ENCODE results near the gene IL34. TPM values are rescaled to one million over a fixed set of nuclear protein-coding genes. Genes with fewer than 3 reads are reported as not detected.
"Not testable (repeated sequence)": the region's sequence is repeated elsewhere in the genome, so short reads cannot be mapped to it uniquely, and the experiment has no call there.

The IL34 gene
- total RNA-seq, 1 donor: under 0.01 TPM

DNA sequence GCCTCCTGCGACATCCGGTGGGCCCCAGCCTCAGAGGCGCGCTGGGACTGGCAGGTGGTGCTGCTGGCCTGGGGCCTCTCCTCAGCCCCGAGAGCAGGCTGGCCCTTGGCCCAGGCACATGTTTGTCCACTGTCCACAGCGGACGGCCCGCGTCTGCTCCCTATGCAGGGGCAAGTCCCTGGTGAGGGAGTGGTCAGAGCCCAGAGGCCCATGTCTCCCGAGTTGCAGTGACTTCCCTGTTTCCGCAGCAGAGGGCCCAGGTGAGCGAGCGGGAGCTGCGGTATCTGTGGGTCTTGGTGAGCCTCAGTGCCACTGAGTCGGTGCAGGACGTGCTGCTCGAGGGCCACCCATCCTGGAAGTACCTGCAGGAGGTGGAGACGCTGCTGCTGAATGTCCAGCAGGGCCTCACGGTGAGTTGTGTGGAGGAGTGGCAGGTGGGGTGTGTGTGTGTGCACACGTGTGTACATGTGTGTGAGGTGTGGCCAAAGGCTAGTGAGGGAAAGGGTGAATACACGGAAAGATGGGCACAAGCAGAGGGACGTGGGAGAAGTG lies 10.4 kb downstream of the IL34 start:
- no peak for DNase-seq (ENCODE audit: low read depth in 2 of 3, low spot score in 2 of 3)

DNA sequence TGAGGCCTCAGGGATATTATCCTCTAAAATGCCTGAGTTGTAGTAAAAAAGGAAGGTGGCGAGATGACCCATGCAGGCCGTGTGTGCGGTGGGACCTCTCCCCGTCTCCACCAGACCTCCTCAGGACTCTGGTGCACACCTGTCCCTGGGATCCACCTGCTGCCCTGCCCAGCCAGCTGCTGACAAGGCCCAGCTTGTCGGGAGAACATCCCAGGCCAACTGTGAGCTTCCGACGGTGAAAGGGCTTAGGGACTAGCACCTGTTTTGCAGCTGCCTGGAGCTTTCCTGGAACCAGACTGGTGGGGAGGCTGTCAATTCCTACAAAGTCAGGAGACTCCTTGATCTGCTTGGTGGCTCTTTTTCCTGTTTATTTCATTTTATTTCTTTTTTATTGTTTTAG lies 11.6 kb downstream of the IL34 start:
- DNase-seq (ENCODE audit: low read depth in 2 of 3, low spot score in 2 of 3): no peak

DNA sequence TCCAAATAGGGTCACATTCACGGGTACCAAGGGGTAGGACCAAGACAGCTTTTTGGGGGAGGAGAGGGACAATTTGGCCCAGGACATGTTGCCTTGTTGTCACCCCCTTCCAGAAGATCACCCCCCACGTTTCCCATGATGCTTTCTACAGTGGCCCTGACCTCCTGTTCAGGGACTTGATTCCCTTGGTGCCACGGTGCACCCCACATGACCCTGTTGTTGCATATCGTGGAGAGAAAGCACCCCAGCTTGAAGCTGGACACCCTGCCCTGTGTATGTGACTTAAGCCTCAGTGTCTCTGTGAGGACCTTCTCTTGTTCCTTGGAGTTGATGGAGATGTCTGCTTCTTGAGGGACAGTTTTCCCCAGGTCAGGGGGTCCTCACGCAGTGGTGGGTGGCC lies 12.6 kb downstream of the IL34 start:
- DNase-seq (ENCODE audit: low read depth in 2 of 3, low spot score in 2 of 3): no peak

DNA sequence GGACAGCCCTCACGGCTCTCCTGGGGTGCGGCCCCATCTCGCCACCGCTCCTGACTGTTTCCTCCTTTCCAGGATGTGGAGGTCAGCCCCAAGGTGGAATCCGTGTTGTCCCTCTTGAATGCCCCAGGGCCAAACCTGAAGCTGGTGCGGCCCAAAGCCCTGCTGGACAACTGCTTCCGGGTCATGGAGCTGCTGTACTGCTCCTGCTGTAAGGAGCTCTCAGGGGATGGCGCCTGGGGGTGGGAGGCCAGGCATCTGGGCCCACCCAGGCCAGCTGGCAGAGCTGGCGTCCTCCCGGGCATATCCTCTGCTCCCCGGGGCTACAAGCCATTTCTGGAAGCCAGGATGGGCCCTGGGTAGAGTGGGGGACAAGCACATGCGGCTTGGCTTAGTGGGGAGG lies 13.2 kb downstream of the IL34 start:
- no peak for DNase-seq (ENCODE audit: low read depth in 2 of 3, low spot score in 2 of 3)

DNA sequence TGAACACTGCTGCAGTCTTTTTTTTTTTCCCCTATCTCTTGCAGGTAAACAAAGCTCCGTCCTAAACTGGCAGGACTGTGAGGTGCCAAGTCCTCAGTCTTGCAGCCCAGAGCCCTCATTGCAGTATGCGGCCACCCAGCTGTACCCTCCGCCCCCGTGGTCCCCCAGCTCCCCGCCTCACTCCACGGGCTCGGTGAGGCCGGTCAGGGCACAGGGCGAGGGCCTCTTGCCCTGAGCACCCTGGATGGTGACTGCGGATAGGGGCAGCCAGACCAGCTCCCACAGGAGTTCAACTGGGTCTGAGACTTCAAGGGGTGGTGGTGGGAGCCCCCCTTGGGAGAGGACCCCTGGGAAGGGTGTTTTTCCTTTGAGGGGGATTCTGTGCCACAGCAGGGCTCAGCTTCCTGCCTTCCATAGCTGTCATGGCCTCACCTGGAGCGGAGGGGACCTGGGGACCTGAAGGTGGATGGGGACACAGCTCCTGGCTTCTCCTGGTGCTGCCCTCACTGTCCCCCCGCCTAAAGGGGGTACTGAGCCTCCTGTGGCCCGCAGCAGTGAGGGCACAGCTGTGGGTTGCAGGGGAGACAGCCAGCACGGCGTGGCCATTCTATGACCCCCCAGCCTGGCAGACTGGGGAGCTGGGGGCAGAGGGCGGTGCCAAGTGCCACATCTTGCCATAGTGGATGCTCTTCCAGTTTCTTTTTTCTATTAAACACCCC lies 13.8 kb downstream of the IL34 start:
- DNase-seq (ENCODE audit: low read depth in 2 of 3, low spot score in 2 of 3): no peak

DNA sequence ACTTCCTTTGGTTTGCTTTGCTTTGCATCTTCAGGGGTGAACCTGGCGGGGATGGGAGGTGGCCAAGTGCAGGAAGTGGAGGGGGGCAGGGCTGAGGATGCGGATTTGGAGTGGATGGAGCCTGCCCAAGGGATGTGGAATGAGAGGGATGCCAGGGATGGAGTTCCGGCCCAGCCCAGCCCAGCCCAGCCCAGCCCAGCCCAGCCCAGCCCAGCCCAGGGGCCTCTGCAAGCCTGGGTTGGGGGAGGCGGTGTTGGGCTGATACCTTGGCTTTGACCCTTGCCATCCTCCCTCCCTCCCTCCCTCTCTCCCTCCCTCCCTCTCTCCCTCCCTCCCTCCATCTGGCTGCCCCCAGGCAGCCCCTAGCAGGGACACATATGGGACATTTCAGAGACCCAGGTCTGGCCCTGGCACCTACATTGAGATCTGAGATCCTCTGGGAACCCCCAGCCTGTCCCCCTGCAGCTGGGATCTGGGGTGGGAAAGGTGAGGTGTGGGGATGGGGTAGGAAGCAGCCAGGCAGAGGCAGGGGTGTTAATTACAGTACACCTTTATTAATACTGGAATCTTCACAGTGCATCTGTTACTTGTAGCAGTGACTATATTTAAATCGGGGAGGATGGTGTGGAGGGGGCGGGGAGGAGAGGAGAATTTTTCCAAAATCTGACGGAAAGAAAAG lies 14.5 kb downstream of the IL34 start:
- no peak for DNase-seq (ENCODE audit: low read depth in 2 of 3, low spot score in 2 of 3)

DNA sequence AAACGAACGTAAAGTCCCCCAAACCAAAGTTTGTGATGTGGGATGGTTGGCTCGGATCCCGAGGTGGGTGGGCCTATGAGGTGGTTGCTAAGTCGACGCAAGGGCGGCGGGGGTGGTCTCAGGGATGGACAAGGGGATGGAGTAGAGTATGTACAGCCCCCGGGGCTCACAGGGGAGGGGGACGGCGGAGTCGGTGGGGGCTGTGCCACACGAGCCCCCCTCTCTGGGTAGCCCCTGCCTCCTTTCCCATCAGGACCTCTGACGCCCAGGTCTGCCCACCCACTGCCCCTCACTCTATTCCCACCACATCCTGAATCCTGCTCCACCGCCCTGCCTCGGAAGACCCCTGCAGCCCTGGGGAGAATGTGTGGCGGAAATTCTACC lies 15.2 kb downstream of the IL34 start:
- no peak for DNase-seq (ENCODE audit: low read depth in 2 of 3, low spot score in 2 of 3)

DNA sequence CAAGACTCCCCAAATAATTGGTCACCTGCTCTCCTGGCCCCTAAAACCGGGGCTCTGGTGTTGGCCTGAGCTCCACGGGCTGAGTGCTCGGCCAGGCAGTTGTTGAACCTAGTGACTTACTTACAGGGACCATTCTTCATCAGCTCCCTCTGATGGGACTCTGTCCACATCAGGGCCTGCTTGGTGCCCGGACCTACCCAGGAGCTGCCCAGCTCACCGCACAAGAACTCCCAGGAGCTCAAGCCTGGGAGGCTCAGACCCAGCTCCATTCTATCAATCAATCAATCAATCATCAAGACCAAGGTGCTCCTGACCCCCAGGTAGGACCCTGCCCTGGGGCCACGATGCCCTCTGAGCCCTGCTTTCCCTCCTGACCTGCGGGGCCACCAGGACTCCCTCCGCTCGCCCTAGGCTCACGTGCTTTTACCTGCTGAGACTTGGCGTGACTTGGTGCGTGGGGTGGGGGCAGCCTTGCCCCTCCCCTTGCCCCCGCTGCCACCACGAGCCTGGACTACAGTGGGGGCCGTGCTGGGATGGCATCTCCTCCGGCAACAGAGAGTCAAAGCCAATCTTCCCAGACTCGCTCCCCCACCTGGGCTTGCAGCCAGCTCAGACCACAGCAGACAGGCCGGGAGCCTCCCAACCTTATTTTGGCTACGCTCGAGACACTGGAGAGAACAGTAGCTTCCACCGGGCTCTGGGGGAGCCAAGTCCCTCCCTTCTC lies 15.7 kb downstream of the IL34 start:
- DNase-seq (ENCODE audit: low read depth in 2 of 3, low spot score in 2 of 3): no peak

DNA sequence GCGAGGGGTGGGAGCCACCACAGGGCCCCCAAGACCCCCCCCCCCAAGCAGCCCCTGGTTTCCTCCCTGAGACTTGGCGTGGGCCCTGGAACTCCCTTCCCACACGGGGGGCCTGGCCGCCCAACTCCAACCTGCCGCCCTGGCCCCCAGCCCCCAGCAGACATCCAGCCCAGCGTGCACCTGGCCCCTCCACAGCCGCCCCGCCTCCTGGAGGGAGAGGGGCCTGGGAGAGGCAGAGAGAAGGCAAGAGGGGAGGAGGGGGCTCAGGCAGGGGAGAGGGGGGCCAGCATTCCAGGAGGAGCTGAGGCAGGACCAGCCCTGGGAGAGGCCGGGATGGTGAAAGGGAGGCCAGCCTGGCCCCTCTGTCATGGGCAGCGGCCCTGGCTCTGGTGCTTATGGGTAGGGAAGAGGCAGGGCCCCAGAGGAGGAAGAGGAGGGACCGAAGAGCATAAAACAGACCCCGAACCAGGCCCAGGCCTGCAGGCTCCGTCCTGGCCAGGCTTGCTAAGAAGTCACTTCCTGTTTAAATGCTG lies 16.7 kb downstream of the IL34 start:
- no peak for DNase-seq (ENCODE audit: low read depth in 2 of 3, low spot score in 2 of 3)

DNA sequence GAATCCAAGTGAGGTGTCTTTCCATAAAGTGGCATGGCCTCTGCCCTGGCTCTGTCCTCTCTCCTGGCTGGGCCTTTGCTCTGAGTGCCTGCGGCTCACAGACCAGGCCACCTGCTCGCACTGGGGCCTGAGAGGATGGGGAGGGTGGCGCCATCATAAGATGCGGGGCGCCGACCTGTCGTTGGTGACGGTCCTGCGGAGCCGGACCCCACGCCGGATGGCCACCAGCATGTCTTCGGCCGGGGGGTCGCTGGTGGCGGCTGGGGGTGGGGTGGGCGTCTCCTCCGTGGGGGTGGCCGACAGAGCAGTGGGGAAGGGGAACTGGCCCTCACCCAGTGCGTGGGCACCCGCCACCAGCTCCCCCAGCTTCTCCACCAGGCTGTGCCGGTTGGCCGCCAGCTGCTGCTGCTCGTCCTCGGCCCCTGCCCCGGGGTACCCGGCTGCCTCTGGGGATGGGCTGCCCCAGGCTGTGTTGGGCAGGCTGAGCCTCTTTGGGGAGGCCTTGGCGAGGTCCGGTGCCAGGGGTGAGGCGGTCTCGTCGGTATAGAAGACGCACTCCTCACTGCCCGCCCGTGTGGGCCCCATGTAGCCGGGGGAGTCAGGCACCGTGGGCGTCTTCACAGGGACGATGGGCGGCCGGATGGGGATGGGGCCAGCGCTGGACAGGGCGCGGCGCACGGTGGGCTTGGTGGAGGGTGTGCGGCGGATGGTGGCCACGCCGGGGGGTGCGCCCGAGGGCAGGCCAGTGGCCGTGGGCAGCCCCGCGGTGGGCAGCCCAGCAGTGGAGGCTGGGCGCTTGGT lies 17.4 kb downstream of the IL34 start:
- DNase-seq (ENCODE audit: low read depth in 2 of 3, low spot score in 2 of 3): no peak

DNA sequence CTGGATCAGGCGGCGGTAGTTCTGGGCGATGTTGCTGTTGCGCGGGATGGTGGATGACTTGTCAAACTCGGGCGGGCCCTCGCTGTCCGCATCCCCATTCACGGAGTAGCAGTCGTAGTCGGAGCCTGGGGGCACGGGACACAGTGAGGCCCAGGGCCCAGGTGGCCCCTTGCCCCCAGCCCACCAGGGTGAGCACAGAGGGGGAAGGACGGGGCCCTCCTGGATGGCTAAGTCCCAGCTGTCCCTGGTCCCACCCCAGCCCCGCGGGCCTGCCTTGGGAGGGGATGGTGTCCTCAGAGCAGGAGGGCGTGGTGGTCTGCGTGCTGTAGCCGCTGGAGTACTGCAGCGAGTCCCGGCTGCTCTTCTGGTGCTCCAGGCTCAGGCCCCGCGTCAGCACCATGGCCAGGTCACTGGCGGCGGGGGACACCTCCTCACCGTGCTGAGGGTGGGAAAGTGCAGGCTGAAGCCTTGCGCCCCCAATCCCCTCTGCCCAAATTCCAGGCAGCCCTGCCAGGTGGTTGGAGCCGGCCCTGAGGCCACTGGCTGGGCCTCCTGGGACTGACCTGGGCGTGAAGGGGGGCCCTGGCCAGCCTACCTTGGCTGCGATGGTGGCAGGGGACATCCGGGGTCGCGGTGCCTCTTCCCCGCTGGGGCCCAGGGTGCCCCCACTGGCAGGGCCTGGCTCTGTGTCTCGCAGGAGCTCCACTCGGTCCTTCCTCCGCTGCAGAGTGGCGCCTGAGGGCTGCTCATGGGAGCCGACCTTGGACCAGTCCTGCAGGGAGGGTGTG lies 18.2 kb downstream of the IL34 start:
- DNase-seq (ENCODE audit: low read depth in 2 of 3, low spot score in 2 of 3): no peak

DNA sequence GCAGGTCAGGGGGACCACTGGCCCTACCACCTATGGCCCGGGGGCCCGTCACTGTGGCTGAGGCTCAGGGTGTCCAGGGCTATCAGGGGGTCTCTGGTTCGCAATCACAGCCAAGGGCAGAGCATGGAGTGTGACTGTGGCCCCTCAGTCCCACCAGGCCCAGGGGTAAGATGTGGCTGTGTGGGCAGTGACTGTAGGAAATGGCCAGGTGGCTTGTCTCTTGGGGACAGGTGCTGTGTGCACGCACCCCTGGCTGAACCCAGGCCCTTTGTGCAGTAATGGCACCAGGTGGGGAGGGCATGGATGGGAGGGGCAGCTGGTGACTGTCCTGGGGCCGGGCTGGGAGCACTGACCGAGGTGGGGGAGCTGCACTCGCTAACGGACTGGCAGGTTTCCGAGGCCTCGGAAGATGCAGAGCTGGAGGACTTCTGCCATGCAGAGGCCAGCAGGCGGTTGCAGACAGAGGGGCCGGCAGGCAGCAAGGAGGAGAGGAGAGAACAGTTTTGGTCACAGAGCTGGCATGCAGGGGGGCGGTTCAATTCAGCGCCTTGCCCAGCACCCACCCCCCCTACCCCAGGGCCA lies 18.8 kb downstream of the IL34 start:
- no peak for DNase-seq (ENCODE audit: low read depth in 2 of 3, low spot score in 2 of 3)

DNA sequence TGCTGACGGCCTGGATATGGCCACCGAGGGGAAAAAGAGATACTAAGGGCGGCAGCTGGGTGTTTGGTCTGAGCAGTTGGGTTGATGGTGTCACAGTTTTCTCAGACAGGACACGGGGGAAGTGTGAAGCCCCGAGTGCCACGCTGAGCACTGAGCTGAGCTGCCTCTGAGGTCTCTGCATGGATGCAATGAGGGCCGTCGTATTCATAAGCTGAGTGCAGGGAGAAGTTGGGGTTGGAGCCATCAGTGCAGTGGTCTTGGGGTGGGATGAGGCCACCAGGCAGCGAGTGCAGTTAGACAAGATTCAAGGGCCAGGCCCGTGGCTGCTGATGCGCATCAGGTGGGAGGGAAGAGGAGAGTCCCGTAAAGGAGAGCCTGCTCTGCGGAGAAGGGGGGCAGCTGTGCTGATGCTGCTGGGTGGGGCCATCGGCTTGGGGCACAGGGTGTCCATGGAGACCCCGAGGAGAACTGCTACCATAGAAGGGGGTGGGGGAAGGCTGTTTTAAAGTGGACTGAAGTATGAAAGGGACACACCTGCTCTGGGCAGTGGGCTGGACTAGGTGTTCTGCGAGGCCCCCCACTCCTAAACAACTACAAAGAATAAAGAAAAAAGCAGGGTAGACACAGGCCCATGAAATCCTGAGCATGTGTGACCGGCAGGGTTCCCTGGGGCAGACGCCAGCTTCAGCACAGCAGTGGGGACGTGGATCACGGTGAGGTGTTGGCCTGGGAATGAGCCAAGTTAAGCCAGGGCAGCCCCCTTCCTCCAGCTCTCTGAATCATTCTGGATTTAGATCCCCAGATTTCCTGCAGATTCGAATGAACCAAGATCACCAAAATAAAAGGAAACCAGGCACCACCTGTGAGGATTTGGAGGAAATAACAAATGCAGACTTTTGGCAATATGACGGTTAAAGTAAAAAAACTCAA lies 19.7 kb downstream of the IL34 start:
- no peak for DNase-seq (ENCODE audit: low read depth in 2 of 3, low spot score in 2 of 3)

DNA sequence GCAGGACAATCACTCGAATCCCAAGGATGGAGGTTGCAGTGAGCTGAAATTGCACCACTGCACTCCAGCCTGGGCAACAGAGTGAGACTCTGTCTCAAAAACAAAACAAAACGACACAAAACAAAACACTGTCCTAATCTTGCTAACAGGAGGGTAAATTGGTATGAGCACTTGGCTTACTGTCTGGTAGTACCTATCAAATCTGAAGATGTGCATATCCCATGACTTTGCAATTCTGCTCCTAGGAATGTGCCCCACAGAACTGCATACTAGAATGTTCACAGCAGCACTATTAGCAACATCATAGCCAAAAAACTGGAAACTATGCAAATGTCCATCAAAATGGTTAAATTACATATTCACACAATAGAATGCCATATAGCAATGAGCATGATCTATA lies 23.8 kb downstream of the IL34 start:
- no peak for DNase-seq (ENCODE audit: low read depth in 2 of 3, low spot score in 2 of 3)

DNA sequence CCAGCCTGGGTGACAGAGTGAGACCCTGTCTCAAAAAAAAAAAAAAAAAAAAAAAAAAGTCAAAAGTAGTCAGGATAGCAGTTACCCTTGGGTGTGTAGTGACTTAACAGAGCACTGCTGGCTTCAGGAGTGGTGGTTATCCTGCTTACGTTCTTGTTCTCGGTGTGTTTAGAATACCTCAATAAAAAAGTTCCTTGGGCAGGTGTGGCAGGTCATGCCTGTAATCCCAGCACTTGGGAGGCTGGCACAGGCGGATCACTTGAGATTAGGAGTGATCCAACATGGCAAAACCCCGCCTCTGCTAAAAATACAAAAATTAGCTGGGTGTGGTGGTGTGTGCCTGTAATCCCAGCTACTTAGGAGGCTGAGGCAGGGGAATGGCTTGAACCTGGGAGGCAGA lies 24.6 kb downstream of the IL34 start:
- DNase-seq (ENCODE audit: low read depth in 2 of 3, low spot score in 2 of 3): not testable (repeated sequence)

DNA sequence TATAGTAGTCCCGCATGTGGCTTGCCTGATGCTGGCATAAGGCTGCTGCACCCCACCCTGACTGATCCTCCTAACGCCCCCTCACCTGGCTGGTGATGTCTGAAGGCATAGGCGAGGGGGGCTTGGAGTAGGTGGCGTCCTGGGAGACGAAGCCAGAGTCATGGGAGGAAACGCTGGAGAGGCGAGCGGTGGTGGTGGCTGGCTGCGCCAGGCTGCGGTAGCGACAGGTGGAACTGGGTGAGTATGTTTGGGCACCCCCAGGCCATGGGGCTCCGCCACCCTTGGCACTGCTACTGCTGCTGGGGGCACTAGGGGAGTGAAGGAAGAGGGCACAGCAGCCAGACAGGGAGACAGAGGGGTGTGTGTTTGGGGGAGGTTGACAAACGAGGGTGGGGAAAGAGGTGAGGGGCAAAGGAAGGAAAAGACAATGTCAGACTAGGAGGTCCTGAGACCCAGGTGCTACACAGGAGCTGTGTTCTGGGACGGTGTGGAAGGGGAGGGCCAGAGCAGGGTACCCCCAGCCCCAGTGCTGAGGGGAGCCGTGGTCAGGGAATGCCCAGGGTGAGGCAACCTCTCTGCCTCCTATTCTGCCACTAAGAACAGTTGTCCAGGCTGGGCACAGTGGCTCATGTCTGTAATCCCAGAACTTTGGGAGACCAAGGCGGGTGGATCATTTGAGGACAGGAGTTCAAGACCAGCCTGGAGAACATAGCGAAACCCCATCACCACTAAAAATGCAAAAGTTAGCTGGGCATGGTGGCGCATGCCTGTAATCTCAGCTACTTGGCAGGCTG lies 28.1 kb downstream of the IL34 start:
- no peak for DNase-seq (ENCODE audit: low read depth in 2 of 3, low spot score in 2 of 3)

DNA sequence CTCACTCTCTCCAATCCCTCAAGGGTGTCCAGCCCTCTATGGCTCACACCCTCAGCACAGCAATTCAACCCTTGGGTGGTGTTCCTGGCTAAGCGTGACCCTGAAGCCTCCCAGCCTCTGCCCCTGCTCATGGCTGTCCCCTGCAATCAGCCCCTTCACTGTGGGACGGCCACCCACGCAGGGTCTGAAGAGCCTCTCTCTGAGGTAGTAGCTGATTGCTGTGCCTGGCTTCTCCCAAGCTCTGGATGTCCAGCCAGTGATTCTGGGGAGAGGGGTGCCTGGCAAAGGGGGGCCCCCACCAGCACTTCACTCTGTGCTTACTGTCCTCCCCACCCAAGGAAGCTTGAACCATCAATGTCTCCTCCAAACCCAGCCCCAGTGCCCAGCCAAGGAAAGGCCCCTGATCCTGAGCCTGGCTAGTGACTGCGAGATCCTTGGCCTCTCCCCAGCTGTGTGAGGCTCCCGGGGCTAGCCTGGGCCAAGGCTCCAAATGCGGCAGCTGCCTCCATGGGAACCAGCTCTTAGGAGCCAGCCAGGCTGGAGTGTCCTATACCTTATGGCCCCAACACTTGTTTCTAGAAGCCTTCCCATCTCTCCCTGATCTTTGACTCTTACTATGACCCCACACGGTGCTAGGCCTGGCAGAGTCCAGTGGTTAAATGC lies 29.6 kb downstream of the IL34 start:
- no peak for DNase-seq (ENCODE audit: low read depth in 2 of 3, low spot score in 2 of 3)

Data from hematopoietic multipotent progenitor cell (in vitro differentiated cells).